Stimulated activated memory B cell treated with anti-CD40 and anti-IgM and Interleukin-4, amounts not matched to agents 10 μg/mL and 1 μg/mL and 100 μg/mL, for 72 hours (primary cell): Measurements from ENCODE around the gene EIF5.

Experiments used
- ATAC-seq: fragments of 150-1000 bp; cut with Tn5 transposase; 2 replicates; pipeline ENCODE4 v1.10.0; 2021
- H3K27ac Mint-ChIP-seq: one replicate; pipeline ENCODE4 v1.8.0; 2022; ENCODE audit warnings: mild to moderate bottlenecking, mixed read lengths
- H3K27me3 Mint-ChIP-seq: one replicate; pipeline ENCODE4 v1.8.0; 2022; ENCODE audit warnings: mixed read lengths
- H3K36me3 Mint-ChIP-seq: one replicate; pipeline ENCODE4 v1.8.0; 2022; ENCODE audit warnings: mixed read lengths
- H3K4me1 Mint-ChIP-seq: one replicate; pipeline ENCODE4 v1.8.0; 2022; ENCODE audit warnings: mixed read lengths
- H3K4me3 Mint-ChIP-seq: one replicate; pipeline ENCODE4 v1.8.0; 2022; ENCODE audit warnings: mild to moderate bottlenecking, moderate library complexity, mixed read lengths
- H3K9me3 Mint-ChIP-seq: one replicate; pipeline ENCODE4 v1.8.0; 2022; ENCODE audit warnings: mixed read lengths

EIF5 gene

GRCh38 chr14:103317976-103318580, 16.0 kb upstream of the EIF5 start:
- no peak for ATAC-seq
- Mint-ChIP-seq H3K9me3 (no peaks in the 10 kb centered on the region), H3K4me3 (no peak overlapping the region), H3K27me3 (peaks cover 59% of the 10 kb centered on the region), H3K4me1 (peaks cover 9% of the 10 kb centered on the region), H3K36me3 (no peaks in the 10 kb centered on the region), H3K27ac (no peak overlapping the region)

GRCh38 chr14:103318750-103319419, 15.2 kb upstream of the EIF5 start:
- Mint-ChIP-seq H3K9me3 (no peaks in the 10 kb centered on the region), H3K27ac (no peak overlapping the region), H3K4me1 (peaks cover 9% of the 10 kb centered on the region), H3K4me3 (no peak overlapping the region), H3K36me3 (no peaks in the 10 kb centered on the region), H3K27me3 (peaks cover 59% of the 10 kb centered on the region)
- ATAC-seq: no peak

GRCh38 chr14:103319422-103319821, 14.6 kb upstream of the EIF5 start:
- Mint-ChIP-seq H3K27me3 (peaks cover 59% of the 10 kb centered on the region), H3K36me3 (no peaks in the 10 kb centered on the region), H3K4me3 (no peak overlapping the region), H3K4me1 (peaks cover 9% of the 10 kb centered on the region), H3K9me3 (no peaks in the 10 kb centered on the region), H3K27ac (no peak overlapping the region)
- no peak for ATAC-seq

GRCh38 chr14:103326078-103326477, 8.0 kb upstream of the EIF5 start:
- no peaks in the 10 kb centered on the region for H3K36me3 Mint-ChIP-seq
- H3K27ac Mint-ChIP-seq: no peak overlapping the region
- H3K4me3 Mint-ChIP-seq: no peak overlapping the region
- peaks cover 14% of the 10 kb centered on the region for H3K27me3 Mint-ChIP-seq
- H3K9me3 Mint-ChIP-seq: no peaks in the 10 kb centered on the region
- H3K4me1 Mint-ChIP-seq: peaks cover 5% of the 10 kb centered on the region
- ATAC-seq: no peak

- Mint-ChIP-seq H3K36me3 (no peaks in the 10 kb centered on the region), H3K27me3 (peaks cover 9% of the 10 kb centered on the region), H3K4me3 (no peak overlapping the region), H3K4me1 (peaks cover 11% of the 10 kb centered on the region), H3K9me3 (no peaks in the 10 kb centered on the region), H3K27ac (no peak overlapping the region)
- no peak for ATAC-seq
Measured at GRCh38 chr14:103328941-103329340, 5.1 kb upstream of the EIF5 start.

GRCh38 chr14:103329401-103330347, 4.4 kb upstream of the EIF5 start:
- Mint-ChIP-seq H3K27ac (no peak overlapping the region), H3K4me1 (peaks cover 11% of the 10 kb centered on the region), H3K36me3 (no peaks in the 10 kb centered on the region), H3K27me3 (peaks cover 9% of the 10 kb centered on the region), H3K4me3 (no peak overlapping the region), H3K9me3 (no peaks in the 10 kb centered on the region)
- no peak for ATAC-seq

GRCh38 chr14:103330536-103330935, 3.5 kb upstream of the EIF5 start:
- H3K4me3 Mint-ChIP-seq: no peak overlapping the region
- peaks cover 5% of the 10 kb centered on the region for H3K36me3 Mint-ChIP-seq
- no peak overlapping the region for H3K27ac Mint-ChIP-seq
- peaks cover 9% of the 10 kb centered on the region for H3K27me3 Mint-ChIP-seq
- H3K9me3 Mint-ChIP-seq: no peaks in the 10 kb centered on the region
- H3K4me1 Mint-ChIP-seq: peaks cover 15% of the 10 kb centered on the region
- ATAC-seq: no peak

- Mint-ChIP-seq H3K9me3 (no peaks in the 10 kb centered on the region), H3K4me3 (peak overlapping the region; percentile 52), H3K36me3 (peaks cover 23% of the 10 kb centered on the region), H3K4me1 (peaks cover 24% of the 10 kb centered on the region), H3K27ac (peak overlapping the region; percentile 83), H3K27me3 (peaks cover under 1% of the 10 kb centered on the region)
- no peak for ATAC-seq
Measured at GRCh38 chr14:103332143-103332919, 1.7 kb upstream of the EIF5 start.

GRCh38 chr14:103334644-103335622, 896 bp downstream of the EIF5 start:
- Mint-ChIP-seq H3K27ac (peak overlapping the region; percentile 83), H3K4me3 (peak overlapping the region; percentile 81), H3K27me3 (no peaks in the 10 kb centered on the region), H3K9me3 (no peaks in the 10 kb centered on the region), H3K36me3 (peaks cover 47% of the 10 kb centered on the region), H3K4me1 (peaks cover 41% of the 10 kb centered on the region)
- peak; percentile 57 for ATAC-seq

- Mint-ChIP-seq H3K36me3 (peaks cover 55% of the 10 kb centered on the region), H3K4me1 (peaks cover 43% of the 10 kb centered on the region), H3K27ac (peak overlapping the region; percentile 83), H3K4me3 (peak overlapping the region; percentile 81), H3K9me3 (no peaks in the 10 kb centered on the region), H3K27me3 (no peaks in the 10 kb centered on the region)
- ATAC-seq: no peak
Measured at GRCh38 chr14:103336191-103336590, 2.2 kb downstream of the EIF5 start.

GRCh38 chr14:103337794-103338193, 3.8 kb downstream of the EIF5 start:
- Mint-ChIP-seq H3K9me3 (no peaks in the 10 kb centered on the region), H3K4me3 (no peak overlapping the region), H3K4me1 (peaks cover 38% of the 10 kb centered on the region), H3K27me3 (no peaks in the 10 kb centered on the region), H3K36me3 (peaks cover 69% of the 10 kb centered on the region), H3K27ac (peak overlapping the region; percentile 4)
- ATAC-seq: no peak

- peaks cover 85% of the 10 kb centered on the region for H3K36me3 Mint-ChIP-seq
- H3K4me3 Mint-ChIP-seq: no peak overlapping the region
- H3K4me1 Mint-ChIP-seq: peaks cover 38% of the 10 kb centered on the region
- no peak overlapping the region for H3K27ac Mint-ChIP-seq
- no peaks in the 10 kb centered on the region for H3K27me3 Mint-ChIP-seq
- H3K9me3 Mint-ChIP-seq: no peaks in the 10 kb centered on the region
- no peak for ATAC-seq
Measured at GRCh38 chr14:103339561-103339960, 5.5 kb downstream of the EIF5 start.

- H3K27me3 Mint-ChIP-seq: no peaks in the 10 kb centered on the region
- ATAC-seq: no peak
- H3K4me3 Mint-ChIP-seq: no peak overlapping the region
- H3K4me1 Mint-ChIP-seq: peaks cover 32% of the 10 kb centered on the region
- peaks cover 83% of the 10 kb centered on the region for H3K36me3 Mint-ChIP-seq
- peak overlapping the region; percentile 3 for H3K27ac Mint-ChIP-seq
- H3K9me3 Mint-ChIP-seq: no peaks in the 10 kb centered on the region
Measured at GRCh38 chr14:103340480-103341212, 6.6 kb downstream of the EIF5 start.
